Mesenchymal stem cell (in vitro differentiated cells and primary cell): ENCODE results near the gene ULK4.

ENCODE experiments used
- DNase-seq: peaks from one replicate; pipeline ENCODE4 v3.0.0-alpha.2; 2013
- H2AFZ ChIP-seq: one replicate; pipeline ENCODE4 v1.6.1; 2013; ENCODE audit warnings: low read depth, mild to moderate bottlenecking, control low read depth, inconsistent platforms, low read length, moderate library complexity
- H2AK5ac ChIP-seq: 2 replicates; pipeline ENCODE4 v1.6.1; 2013; ENCODE audit warnings: low read length, moderate library complexity, mild to moderate bottlenecking, inconsistent platforms; ENCODE audit not compliant: severe bottlenecking
- H2BK120ac ChIP-seq: one replicate; pipeline ENCODE4 v1.6.1; 2013; ENCODE audit warnings: low read depth, mild to moderate bottlenecking, inconsistent platforms, low read length, moderate library complexity
- H2BK12ac ChIP-seq, 2 experiments: one replicate each; pipeline ENCODE4 v1.6.1; 2013; ENCODE audit warnings: inconsistent platforms in 2 of 2, low read length in 2 of 2, mild to moderate bottlenecking in 2 of 2, moderate library complexity in 2 of 2, control low read depth in 1 of 2
- H2BK15ac ChIP-seq: one replicate; pipeline ENCODE4 v1.6.1; 2013; ENCODE audit warnings: mild to moderate bottlenecking, low read depth, inconsistent platforms; ENCODE audit not compliant: poor library complexity, severe bottlenecking
- H2BK5ac ChIP-seq: 2 replicates; pipeline ENCODE4 v1.6.1; 2013; ENCODE audit warnings: low read depth, mild to moderate bottlenecking, low read length, control low read depth, inconsistent platforms; ENCODE audit not compliant: poor library complexity, severe bottlenecking
- H3K14ac ChIP-seq, 2 experiments: one replicate each; pipeline ENCODE4 v1.6.1; 2013; ENCODE audit warnings: inconsistent platforms in 2 of 2, low read length in 2 of 2, control low read depth in 1 of 2, mild to moderate bottlenecking in 1 of 2, moderate library complexity in 1 of 2
- H3K18ac ChIP-seq, 2 experiments: one replicate each; pipeline ENCODE4 v1.6.1; 2013; ENCODE audit warnings: inconsistent platforms in 2 of 2, low read length in 2 of 2, control low read depth in 1 of 2, low read depth in 1 of 2, mild to moderate bottlenecking in 1 of 2
- H3K23ac ChIP-seq, 2 experiments: one replicate each; pipeline ENCODE4 v1.6.1; 2013; ENCODE audit warnings: inconsistent platforms in 2 of 2, low read length in 2 of 2, mild to moderate bottlenecking in 2 of 2, moderate library complexity in 2 of 2, control low read depth in 1 of 2
- H3K27ac ChIP-seq: 2 replicates; pipeline ENCODE4 v1.5.1; 2013; ENCODE audit warnings: mild to moderate bottlenecking, moderate library complexity, low read length, control low read depth, inconsistent platforms; ENCODE audit not compliant: poor library complexity, severe bottlenecking
- H3K27me3 ChIP-seq, 2 experiments: 2 replicates each; pipeline versions ENCODE4 v1.6.1 to v1.7.0; 2013; ENCODE audit warnings: low read length in 2 of 2, mild to moderate bottlenecking in 2 of 2, moderate library complexity in 2 of 2, control low read depth in 1 of 2, inconsistent platforms in 1 of 2; ENCODE audit not compliant: control insufficient read depth in 1 of 2, insufficient read depth in 1 of 2
- H3K36me3 ChIP-seq, 2 experiments: 2 replicates each; pipeline versions ENCODE4 v1.6.1 to v1.7.0; 2013; ENCODE audit warnings: low read length in 2 of 2, control low read depth in 1 of 2, inconsistent platforms in 1 of 2, low read depth in 1 of 2, mild to moderate bottlenecking in 1 of 2; ENCODE audit not compliant: insufficient read depth in 2 of 2, control insufficient read depth in 1 of 2
- H3K4ac ChIP-seq, 2 experiments: one replicate each; pipeline ENCODE4 v1.6.1; 2013; ENCODE audit warnings: inconsistent platforms in 2 of 2, low read length in 2 of 2, mild to moderate bottlenecking in 2 of 2, moderate library complexity in 2 of 2, control low read depth in 1 of 2, low read depth in 1 of 2
- H3K4me1 ChIP-seq: 2 replicates; pipeline ENCODE4 v1.6.1; 2013; ENCODE audit warnings: low read depth, low read length, control low read depth; ENCODE audit not compliant: control insufficient read depth, insufficient read depth
- H3K4me2 ChIP-seq: 2 replicates; pipeline ENCODE4 v1.6.1; 2013; ENCODE audit warnings: low read length, mild to moderate bottlenecking, inconsistent platforms; ENCODE audit not compliant: poor library complexity, severe bottlenecking
- H3K4me3 ChIP-seq, 2 experiments: 2 replicates each; pipeline versions ENCODE4 v1.5.1 to v1.7.0; 2013; ENCODE audit warnings: low read length in 2 of 2, mild to moderate bottlenecking in 2 of 2, control low read depth in 1 of 2, low read depth in 1 of 2; ENCODE audit not compliant: insufficient read depth in 1 of 2
- H3K79me1 ChIP-seq: replicated peaks from 2 replicates; pipeline ENCODE4 v1.6.1; 2013; ENCODE audit warnings: mild to moderate bottlenecking, control low read depth, low read length, inconsistent platforms; ENCODE audit not compliant: poor library complexity, severe bottlenecking
- H3K9ac ChIP-seq: 2 replicates; pipeline ENCODE4 v1.7.0; 2013; ENCODE audit warnings: mild to moderate bottlenecking, low read length, moderate library complexity
- H3K9me3 ChIP-seq: 2 replicates; pipeline ENCODE4 v1.7.0; 2013; ENCODE audit warnings: mild to moderate bottlenecking, low read length; ENCODE audit not compliant: control insufficient read depth
- H4K8ac ChIP-seq: one replicate; pipeline ENCODE4 v1.6.1; 2013; ENCODE audit warnings: inconsistent platforms, mild to moderate bottlenecking, low read length, moderate library complexity
- H4K91ac ChIP-seq: one replicate; pipeline ENCODE4 v1.6.1; 2013; ENCODE audit warnings: mild to moderate bottlenecking, low read length, inconsistent platforms
- WGBS: methylation state at CpG from one replicate; pipeline ENCODE4 v1.1.7; 2013; ENCODE audit warnings: mixed read lengths; 5-methylcytosine and 5-hydroxymethylcytosine counted together

The ULK4 gene

GRCh38 chr3:41833628-41834027 is 128.3 kb downstream of the ULK4 start:
- peaks cover 4% of the 10 kb centered on the region for H3K9me3 ChIP-seq
- no peak overlapping the region for H2AK5ac ChIP-seq
- DNase-seq = no peak
- H2AFZ ChIP-seq = no peak overlapping the region
- H2BK120ac ChIP-seq = no peak overlapping the region
- H3K4me2 ChIP-seq = no peak overlapping the region
- H3K4me1 ChIP-seq = no peaks in the 10 kb centered on the region
- H2BK12ac ChIP-seq = no peak overlapping the region
- no peak overlapping the region for H3K4me3 ChIP-seq
- H3K4ac ChIP-seq = no peak overlapping the region
- no CpG with 5 or more reads among the region's 3 CpGs for WGBS
- no peaks in the 10 kb centered on the region for H3K36me3 ChIP-seq
- H3K23ac ChIP-seq = no peak overlapping the region
- H4K8ac ChIP-seq = no peak overlapping the region
- H3K27ac ChIP-seq = no peak overlapping the region
- H3K79me1 ChIP-seq = no peaks in the 10 kb centered on the region
- H2BK15ac ChIP-seq = no peak overlapping the region
- H2BK5ac ChIP-seq = no peak overlapping the region
- H4K91ac ChIP-seq = no peak overlapping the region
- H3K14ac ChIP-seq = no peak overlapping the region
- no peaks in the 10 kb centered on the region for H3K27me3 ChIP-seq
- no peak overlapping the region for H3K18ac ChIP-seq
- no peak overlapping the region for H3K9ac ChIP-seq

GRCh38 chr3:41819236-41819635 is 142.7 kb downstream of the ULK4 start:
- no peak overlapping the region for H3K9ac ChIP-seq
- no peak overlapping the region for H3K4me3 ChIP-seq
- H4K91ac ChIP-seq = no peak overlapping the region
- H4K8ac ChIP-seq = no peak overlapping the region
- H2BK15ac ChIP-seq = no peak overlapping the region
- H2BK120ac ChIP-seq = peak overlapping the region; percentile 34
- no peak overlapping the region for H3K18ac ChIP-seq
- H2BK12ac ChIP-seq = no peak overlapping the region
- DNase-seq = no peak
- H2AFZ ChIP-seq = no peak overlapping the region
- no peaks in the 10 kb centered on the region for H3K79me1 ChIP-seq
- no peak overlapping the region for H2AK5ac ChIP-seq
- H3K9me3 ChIP-seq = no peaks in the 10 kb centered on the region
- no peak overlapping the region for H2BK5ac ChIP-seq
- no peak overlapping the region for H3K23ac ChIP-seq
- H3K27me3 ChIP-seq = no peaks in the 10 kb centered on the region
- no peak overlapping the region for H3K14ac ChIP-seq
- no peak overlapping the region for H3K4me2 ChIP-seq
- no peaks in the 10 kb centered on the region for H3K4me1 ChIP-seq
- no peak overlapping the region for H3K4ac ChIP-seq
- no peak overlapping the region for H3K27ac ChIP-seq
- H3K36me3 ChIP-seq = no peaks in the 10 kb centered on the region
- 100% methylated on average over 1 of the region's 3 CpGs for WGBS

- Histone ChIP-seq H3K4me2 (no peak overlapping the region), H3K4me3 (no peak overlapping the region), H3K27me3 (no peaks in the 10 kb centered on the region), H2BK12ac (no peak overlapping the region), H2BK15ac (no peak overlapping the region), H3K23ac (no peak overlapping the region), H2BK5ac (no peak overlapping the region), H4K91ac (no peak overlapping the region), H3K36me3 (no peaks in the 10 kb centered on the region), H3K4me1 (peaks cover 6% of the 10 kb centered on the region), H3K9me3 (no peaks in the 10 kb centered on the region), H2AFZ (no peak overlapping the region), H3K18ac (no peak overlapping the region), H3K4ac (no peak overlapping the region), H2BK120ac (no peak overlapping the region), H3K9ac (no peak overlapping the region), H2AK5ac (no peak overlapping the region), H3K14ac (no peak overlapping the region), H3K79me1 (no peaks in the 10 kb centered on the region), H3K27ac (no peak overlapping the region), H4K8ac (no peak overlapping the region)
- DNase-seq = no peak
- WGBS = 94% methylated on average over 8 of the region's 8 CpGs
These were observed 153.3 kb downstream of the ULK4 start for GRCh38 chr3:41808618-41809017.

- no CpG with 5 or more reads among the region's 1 CpG for WGBS
- Histone ChIP-seq H4K91ac (no peak overlapping the region), H3K18ac (no peak overlapping the region), H2BK5ac (no peak overlapping the region), H3K36me3 (no peaks in the 10 kb centered on the region), H2BK15ac (no peak overlapping the region), H2AK5ac (no peak overlapping the region), H3K4me2 (no peak overlapping the region), H2BK120ac (no peak overlapping the region), H3K79me1 (no peaks in the 10 kb centered on the region), H3K9ac (no peak overlapping the region), H3K23ac (no peak overlapping the region), H3K27me3 (no peaks in the 10 kb centered on the region), H2BK12ac (no peak overlapping the region), H3K4me1 (peaks cover 6% of the 10 kb centered on the region), H3K9me3 (no peaks in the 10 kb centered on the region), H3K4ac (no peak overlapping the region), H3K4me3 (no peak overlapping the region), H2AFZ (no peak overlapping the region), H4K8ac (no peak overlapping the region), H3K14ac (no peak overlapping the region), H3K27ac (no peak overlapping the region)
- peak; percentile 69 for DNase-seq
These were observed 153.8 kb downstream of the ULK4 start for GRCh38 chr3:41808152-41808551.
